Muscle of leg (tissue), 11 donors: ENCODE measurements around the gene VAPA. TPM values are rescaled to one million over a fixed set of nuclear protein-coding genes. Genes with fewer than 3 reads are reported as not detected.

ENCODE experiments used
- DNase-seq: peaks from one replicate; pipeline ENCODE4 v3.0.0; 2013
- H3K27ac ChIP-seq: one replicate; pipeline ENCODE4 v1.5.1; 2013; ENCODE audit warnings: mild to moderate bottlenecking, low read length, control low read depth
- H3K27me3 ChIP-seq: one replicate; pipeline ENCODE4 v1.6.1; 2013; ENCODE audit warnings: low read length; ENCODE audit not compliant: control insufficient read depth, insufficient read depth
- H3K36me3 ChIP-seq: one replicate; pipeline ENCODE4 v1.6.1; 2013; ENCODE audit warnings: low read length; ENCODE audit not compliant: control insufficient read depth, insufficient read depth
- H3K4me1 ChIP-seq: one replicate; pipeline ENCODE4 v1.6.1; 2013; ENCODE audit warnings: low read length; ENCODE audit not compliant: control insufficient read depth, insufficient read depth
- H3K4me3 ChIP-seq: one replicate; pipeline ENCODE4 v1.5.1; 2013; ENCODE audit warnings: low read length, control low read depth
- H3K9me3 ChIP-seq: replicated peaks from 2 replicates; pipeline ENCODE4 v1.6.1; 2013; ENCODE audit warnings: low read depth, low read length; ENCODE audit not compliant: control insufficient read depth
- WGBS: methylation state at CpG from one replicate; pipeline ENCODE4 v1.1.5; 2013; ENCODE audit warnings: missing lambda C conversion rate; ENCODE audit not compliant: insufficient coverage; 5-methylcytosine and 5-hydroxymethylcytosine counted together
- polyA plus RNA-seq, 8 donors: library from polyadenylated mRNA; unstranded; fragments of 120-200 nt; gene quantifications; one replicate each; pipeline versions ENCODE4 v1.2.1 to v1.2.3, GENCODE V29; 2013; ENCODE audit warnings: inconsistent platforms in 1 of 8, low replicate concordance in 1 of 8; ENCODE audit not compliant: insufficient read length in 8 of 8, insufficient read depth in 1 of 8
- total RNA-seq: library from RNA; stranded (reverse); fragments of 120-200 nt; gene quantifications from one replicate; pipeline ENCODE4 v1.2.4, GENCODE V29; 2013

VAPA gene
- total and polyA plus RNA-seq, 9 donors: 220 to 284 (median 234) TPM

DNA sequence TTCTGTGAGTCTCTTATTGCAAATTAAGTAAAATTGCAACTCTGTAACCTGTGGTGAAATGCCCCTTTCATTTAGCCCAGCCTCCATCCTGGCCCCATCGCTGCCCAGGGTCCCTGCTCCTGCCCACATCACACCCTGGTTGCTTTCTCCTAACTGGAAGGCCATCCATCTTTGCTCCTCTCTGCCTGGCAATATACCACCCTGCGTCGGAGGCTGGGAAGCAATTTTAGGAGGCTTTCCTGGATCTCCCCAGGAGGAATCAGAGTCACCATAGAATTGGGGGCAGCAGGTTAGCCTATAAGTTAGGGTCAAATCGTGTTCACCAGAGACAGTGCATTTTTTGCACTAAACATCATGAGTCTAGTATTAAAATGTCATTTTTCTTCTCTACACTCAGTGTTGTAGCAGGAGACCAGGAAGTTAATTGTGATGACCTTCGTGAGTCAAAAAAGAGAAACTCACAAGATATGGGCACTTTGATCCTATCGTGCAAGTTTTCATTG is 42.5 kb upstream of the VAPA start:
- Histone ChIP-seq H3K4me3 (no peak overlapping the region), H3K9me3 (no peaks in the 10 kb centered on the region), H3K27me3 (no peaks in the 10 kb centered on the region), H3K27ac (no peak overlapping the region), H3K4me1 (no peaks in the 10 kb centered on the region), H3K36me3 (no peaks in the 10 kb centered on the region)
- DNase-seq: no peak
- WGBS: 94% methylated on average over 2 of the region's 6 CpGs

DNA sequence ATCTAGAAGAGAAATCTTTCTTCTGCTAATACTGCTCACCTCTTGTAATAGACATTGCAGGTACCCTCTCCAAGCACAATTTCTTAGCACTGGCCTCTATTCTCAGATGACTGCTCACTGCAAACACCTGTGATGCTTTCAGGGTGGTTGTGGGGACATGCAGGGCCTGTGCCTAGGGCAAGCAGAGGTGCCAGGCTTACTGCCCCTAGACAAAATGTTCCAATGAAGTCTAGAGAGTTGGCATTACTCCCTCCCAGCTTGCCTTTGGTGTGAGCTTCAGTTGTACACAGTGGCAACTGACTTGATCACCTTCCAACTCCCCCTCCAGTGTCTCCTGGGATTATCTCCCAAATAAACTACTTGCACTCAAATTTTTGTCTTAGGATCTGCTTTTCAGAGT is 41.0 kb upstream of the VAPA start:
- H3K9me3 ChIP-seq: no peaks in the 10 kb centered on the region
- H3K4me3 ChIP-seq: no peak overlapping the region
- no peaks in the 10 kb centered on the region for H3K27me3 ChIP-seq
- no peak for DNase-seq
- H3K36me3 ChIP-seq: no peaks in the 10 kb centered on the region
- H3K4me1 ChIP-seq: no peaks in the 10 kb centered on the region
- H3K27ac ChIP-seq: no peak overlapping the region

- Histone ChIP-seq H3K27me3 (no peaks in the 10 kb centered on the region), H3K4me1 (no peaks in the 10 kb centered on the region), H3K36me3 (no peaks in the 10 kb centered on the region), H3K4me3 (no peak overlapping the region), H3K9me3 (no peaks in the 10 kb centered on the region), H3K27ac (no peak overlapping the region)
- no CpG with 5 or more reads among the region's 1 CpG for WGBS
- no peak for DNase-seq
Observed at GRCh38 chr18:9874728-9875127, 39.1 kb upstream of the VAPA start.

DNA sequence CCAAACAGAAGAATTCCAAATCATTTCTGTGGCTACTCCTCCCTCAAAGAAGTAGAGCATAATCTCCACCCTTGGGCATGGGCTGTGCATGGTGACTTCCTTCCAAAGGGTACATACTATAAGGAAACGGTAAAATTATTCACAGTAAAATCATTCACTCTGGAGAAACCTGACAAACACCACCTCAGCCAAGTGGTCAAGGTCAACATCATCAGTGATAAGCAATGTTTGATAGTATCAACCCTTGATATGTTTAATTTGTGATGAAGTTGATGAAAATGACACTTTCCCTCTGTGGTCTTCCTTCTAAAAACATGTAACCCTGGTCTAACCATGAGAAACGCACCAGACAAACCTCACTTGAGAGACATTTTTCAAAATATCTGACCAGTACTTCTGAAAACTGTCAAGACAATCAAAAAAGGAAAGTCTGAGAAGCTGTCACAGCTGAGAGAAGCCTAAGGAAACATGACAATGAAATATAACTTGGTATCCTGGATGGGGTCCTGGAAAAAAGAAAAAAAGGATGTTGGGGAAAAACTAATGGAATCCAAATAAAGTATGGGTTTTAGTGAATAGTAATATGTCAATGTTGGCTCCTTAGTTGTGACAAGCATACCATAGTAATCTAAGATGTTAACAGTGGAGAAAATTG is 37.5 kb upstream of the VAPA start:
- Histone ChIP-seq H3K4me3 (no peak overlapping the region), H3K36me3 (no peaks in the 10 kb centered on the region), H3K27ac (no peak overlapping the region), H3K27me3 (no peaks in the 10 kb centered on the region), H3K4me1 (no peaks in the 10 kb centered on the region), H3K9me3 (no peaks in the 10 kb centered on the region)
- DNase-seq: no peak
- WGBS: 80% methylated on average over 1 of the region's 2 CpGs

DNA sequence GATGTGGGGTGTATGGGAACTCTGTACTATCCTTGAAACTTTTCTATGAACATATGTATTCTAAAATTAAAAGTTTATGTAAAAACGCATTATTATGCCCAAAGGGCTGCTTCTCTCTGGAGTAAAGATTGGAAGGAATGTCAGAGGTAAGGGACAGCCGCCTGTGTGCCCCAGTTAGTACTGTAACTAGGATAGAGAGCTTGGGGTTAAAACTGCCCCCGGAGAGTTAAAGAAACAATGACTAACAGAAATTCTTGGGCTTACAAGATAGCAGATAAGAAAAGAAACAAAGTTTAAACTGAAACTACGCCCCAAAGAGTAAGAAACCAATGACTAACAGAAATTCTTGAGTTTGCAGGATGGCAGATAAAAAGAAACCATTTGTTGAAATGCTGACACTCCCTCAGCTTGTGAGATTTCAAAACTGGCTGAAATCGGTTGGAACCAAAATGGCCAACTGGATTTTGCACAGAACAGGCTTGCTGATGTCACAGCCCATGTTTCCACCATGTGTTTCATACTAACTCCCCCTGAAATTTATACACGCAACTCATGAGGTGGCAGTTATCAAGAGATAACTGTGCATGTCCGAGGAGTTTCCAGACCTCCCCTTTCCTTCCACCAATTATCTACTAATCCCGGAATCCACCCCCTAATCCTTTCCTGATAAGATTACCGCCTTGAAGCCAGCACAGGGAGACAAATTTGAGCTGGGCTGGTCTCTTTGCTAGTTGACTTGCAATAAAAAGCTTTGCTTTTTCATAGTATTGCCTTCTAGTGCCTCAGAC is 36.8 kb upstream of the VAPA start:
- no peaks in the 10 kb centered on the region for H3K27me3 ChIP-seq
- no peaks in the 10 kb centered on the region for H3K36me3 ChIP-seq
- no peaks in the 10 kb centered on the region for H3K9me3 ChIP-seq
- H3K27ac ChIP-seq: no peak overlapping the region
- WGBS: 39% methylated on average over 7 of the region's 9 CpGs
- H3K4me1 ChIP-seq: no peaks in the 10 kb centered on the region
- no peak overlapping the region for H3K4me3 ChIP-seq
- DNase-seq: peak; percentile 53

- Histone ChIP-seq H3K9me3 (no peaks in the 10 kb centered on the region), H3K36me3 (no peaks in the 10 kb centered on the region), H3K27ac (no peak overlapping the region), H3K4me3 (no peak overlapping the region), H3K27me3 (no peaks in the 10 kb centered on the region), H3K4me1 (no peaks in the 10 kb centered on the region)
- DNase-seq: no peak
Observed at GRCh38 chr18:9877655-9878014, 36.2 kb upstream of the VAPA start.

- no peak for DNase-seq
- no peak overlapping the region for H3K27ac ChIP-seq
- no CpG with 5 or more reads among the region's 1 CpG for WGBS
- H3K4me3 ChIP-seq: no peak overlapping the region
- no peaks in the 10 kb centered on the region for H3K9me3 ChIP-seq
- no peaks in the 10 kb centered on the region for H3K36me3 ChIP-seq
- no peaks in the 10 kb centered on the region for H3K27me3 ChIP-seq
- no peaks in the 10 kb centered on the region for H3K4me1 ChIP-seq
Observed at GRCh38 chr18:9878095-9878494, 35.7 kb upstream of the VAPA start.

DNA sequence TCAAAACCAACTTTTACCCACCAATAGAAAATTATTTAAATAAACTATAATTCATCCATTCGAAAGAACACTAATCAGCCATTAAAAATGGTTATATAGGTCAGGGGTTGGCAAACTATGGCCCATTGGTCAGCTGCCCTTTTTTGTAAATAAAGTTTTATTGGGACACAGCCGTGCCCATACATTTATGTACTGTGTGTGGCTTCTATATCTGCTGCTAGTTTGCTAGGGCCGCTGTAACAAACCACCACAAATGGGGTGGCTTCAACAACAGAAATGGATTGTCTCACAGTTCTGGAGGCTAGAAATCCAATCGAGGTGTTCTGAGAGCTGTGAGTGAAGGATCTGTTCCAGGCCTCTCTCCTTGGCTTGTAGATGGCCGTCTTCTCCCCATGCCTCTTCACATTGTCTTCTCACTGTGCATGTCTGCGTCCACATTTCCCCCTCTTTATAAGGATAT is 35.0 kb upstream of the VAPA start:
- H3K36me3 ChIP-seq: no peaks in the 10 kb centered on the region
- H3K4me3 ChIP-seq: no peak overlapping the region
- H3K27me3 ChIP-seq: no peaks in the 10 kb centered on the region
- 100% methylated on average over 1 of the region's 6 CpGs for WGBS
- H3K4me1 ChIP-seq: no peaks in the 10 kb centered on the region
- no peak overlapping the region for H3K27ac ChIP-seq
- H3K9me3 ChIP-seq: no peaks in the 10 kb centered on the region
- DNase-seq: no peak

GRCh38 chr18:9884090-9884489 is 29.7 kb upstream of the VAPA start:
- Histone ChIP-seq H3K4me1 (no peaks in the 10 kb centered on the region), H3K27me3 (no peaks in the 10 kb centered on the region), H3K36me3 (no peaks in the 10 kb centered on the region), H3K9me3 (no peaks in the 10 kb centered on the region), H3K27ac (no peak overlapping the region), H3K4me3 (no peak overlapping the region)
- no peak for DNase-seq
- WGBS: 100% methylated on average over 1 of the region's 6 CpGs

- no peak overlapping the region for H3K27ac ChIP-seq
- no peaks in the 10 kb centered on the region for H3K9me3 ChIP-seq
- no peaks in the 10 kb centered on the region for H3K27me3 ChIP-seq
- H3K4me3 ChIP-seq: no peak overlapping the region
- no peak for DNase-seq
- no peaks in the 10 kb centered on the region for H3K36me3 ChIP-seq
- H3K4me1 ChIP-seq: no peaks in the 10 kb centered on the region
- WGBS: 94% methylated on average over 7 of the region's 12 CpGs
Observed at GRCh38 chr18:9884532-9885140, 29.2 kb upstream of the VAPA start.
